ENCODE results near the gene TENM4.

TENM4 gene

DNA sequence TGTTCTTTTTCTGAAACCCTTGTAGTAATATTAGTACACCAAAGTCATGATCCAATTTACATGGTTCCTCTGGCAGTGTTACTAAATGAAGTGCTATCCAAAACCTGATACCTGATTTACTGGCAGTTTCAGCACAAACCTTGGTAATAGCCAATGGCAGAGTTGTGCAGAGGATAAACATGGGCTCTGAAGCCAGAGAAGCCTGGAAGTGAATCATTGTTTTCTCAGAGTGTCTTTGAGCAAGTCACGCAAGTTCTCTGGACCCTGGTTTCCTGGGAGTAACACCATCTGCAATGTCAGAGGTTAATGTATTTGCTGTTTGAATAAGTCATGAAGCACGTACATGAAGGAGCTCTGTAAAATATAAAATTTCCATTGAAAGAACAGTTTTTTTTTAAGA lies 643.9 kb downstream of the TENM4 start:
- DNase-seq, result no peak

DNA sequence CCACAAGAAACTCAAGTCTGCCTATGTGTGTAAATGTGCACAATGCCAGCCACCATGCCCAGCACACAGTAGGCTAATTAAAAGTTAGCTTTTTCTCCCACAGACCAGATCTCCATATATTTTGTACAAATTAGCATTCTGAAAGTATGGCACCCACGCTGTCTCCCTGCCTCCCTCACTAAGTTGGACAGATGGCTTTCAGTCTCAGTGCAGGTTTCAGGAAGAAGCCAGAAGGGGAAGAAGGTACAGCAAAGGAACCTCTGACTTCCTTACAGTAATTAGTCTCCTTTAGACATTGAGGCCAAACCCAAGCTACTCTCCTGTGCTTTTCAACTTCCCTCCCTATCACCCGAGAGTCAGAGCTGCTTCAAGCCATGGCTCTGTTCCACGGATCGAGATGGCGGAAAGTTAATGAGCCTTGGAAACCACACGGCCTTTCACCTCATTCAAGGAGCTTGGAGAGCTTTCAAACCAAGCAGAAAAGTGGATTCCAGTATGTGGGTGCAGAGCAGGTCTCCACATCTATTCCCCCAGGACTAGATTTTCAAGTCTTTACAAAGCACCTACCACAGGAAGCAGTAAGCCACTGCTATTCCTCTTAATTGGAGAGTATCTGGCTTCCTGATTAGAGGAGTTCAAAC lies 645.1 kb downstream of the TENM4 start:
- DNase-seq, result no peak

DNA sequence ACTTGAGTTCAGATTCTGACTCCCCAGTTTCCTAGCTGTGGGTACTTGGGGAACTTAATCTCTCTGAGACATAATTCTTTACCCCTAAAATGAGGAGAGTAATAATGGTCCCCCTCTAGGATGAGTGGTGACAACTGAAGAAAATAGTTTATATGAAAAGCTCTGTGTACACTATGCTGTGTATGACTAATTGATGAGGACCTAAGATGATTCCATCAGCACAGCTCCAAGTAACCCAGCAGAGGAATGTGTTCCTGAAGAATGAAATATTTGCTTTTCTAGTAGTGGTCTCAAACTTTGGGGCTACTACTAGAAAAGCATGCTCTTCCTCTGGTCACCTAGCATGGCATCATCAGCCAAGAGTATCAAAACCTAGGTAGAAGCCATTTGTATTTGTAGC lies 648.9 kb downstream of the TENM4 start:
- DNase-seq, result no peak

DNA sequence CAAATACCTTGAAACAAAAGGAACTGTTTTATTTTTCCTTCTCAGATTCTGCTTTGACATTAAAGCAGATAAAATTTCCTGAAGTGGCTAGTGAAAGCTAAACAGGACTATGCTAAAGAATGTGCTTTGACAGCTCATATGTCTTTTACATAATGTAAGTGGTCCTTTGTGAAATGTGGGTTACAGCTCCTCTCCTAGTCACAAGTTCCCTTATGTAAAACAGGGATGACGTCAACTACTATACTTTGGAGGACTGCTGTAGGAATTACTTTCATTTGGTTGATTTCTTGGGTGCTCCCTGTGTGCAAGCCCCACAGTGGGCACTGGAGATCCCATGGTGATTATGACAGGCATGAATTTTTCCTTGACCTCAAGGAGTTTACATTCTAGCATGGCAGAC lies 649.6 kb downstream of the TENM4 start:
- no peak for DNase-seq

DNA sequence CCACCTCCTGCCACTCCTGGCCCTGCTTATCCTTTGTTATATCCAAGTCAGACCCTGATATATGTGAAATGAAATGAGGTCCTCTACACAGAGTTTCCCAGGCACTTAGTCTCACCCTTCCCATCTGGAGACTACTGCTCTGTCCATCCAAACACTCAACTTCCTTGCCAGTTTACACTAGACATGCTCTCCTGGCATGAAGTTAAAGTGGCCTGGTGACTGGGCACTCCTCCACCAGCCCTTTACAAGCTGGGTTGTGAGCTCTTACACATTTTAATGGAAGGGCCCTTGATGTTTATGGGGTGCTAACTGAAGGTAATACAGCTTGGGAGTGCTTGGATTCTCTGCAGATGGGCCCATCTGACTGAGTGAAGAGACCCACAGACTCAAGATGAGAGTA lies 650.0 kb downstream of the TENM4 start:
- DNase-seq, result no peak

DNA sequence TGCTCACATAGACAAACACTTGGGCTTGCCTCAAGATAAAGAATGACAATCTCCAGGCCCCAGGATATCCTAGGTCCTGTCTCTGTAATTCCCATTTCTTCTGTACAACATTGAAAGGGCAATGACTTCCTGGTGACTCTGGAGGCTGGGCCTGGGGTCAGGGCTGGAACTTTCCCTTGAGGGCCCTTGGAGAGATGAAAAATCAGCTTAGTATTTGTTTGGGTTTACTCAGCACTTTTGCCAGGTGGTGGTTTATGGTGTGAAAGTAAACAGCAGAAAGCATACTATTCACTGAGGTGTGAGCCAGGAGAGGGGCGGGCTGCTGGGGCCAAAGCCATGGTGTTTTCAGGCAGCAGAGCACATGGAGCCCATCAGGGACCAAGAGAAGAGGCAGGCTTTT lies 651.5 kb downstream of the TENM4 start:
- DNase-seq, result no peak

DNA sequence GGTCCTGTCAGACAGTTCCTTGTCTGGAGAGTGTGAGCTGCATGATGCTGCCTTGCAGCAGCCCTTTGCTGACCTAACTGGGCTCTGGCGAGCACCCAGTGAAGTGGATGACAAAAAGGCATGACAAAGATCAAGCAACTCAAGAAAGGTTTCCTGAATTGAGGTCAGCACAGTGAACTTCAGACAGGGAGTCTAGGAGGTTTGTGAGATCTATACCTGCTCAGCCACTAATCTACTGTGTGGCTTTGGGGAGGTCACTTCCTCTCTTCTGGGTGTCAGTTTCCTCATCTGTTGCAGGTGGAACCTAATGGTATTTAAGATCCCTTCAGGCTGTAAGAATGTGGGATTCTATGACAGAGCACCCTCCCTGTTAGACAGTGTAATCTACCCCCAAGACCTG lies 652.3 kb downstream of the TENM4 start:
- DNase-seq, result no peak

DNA sequence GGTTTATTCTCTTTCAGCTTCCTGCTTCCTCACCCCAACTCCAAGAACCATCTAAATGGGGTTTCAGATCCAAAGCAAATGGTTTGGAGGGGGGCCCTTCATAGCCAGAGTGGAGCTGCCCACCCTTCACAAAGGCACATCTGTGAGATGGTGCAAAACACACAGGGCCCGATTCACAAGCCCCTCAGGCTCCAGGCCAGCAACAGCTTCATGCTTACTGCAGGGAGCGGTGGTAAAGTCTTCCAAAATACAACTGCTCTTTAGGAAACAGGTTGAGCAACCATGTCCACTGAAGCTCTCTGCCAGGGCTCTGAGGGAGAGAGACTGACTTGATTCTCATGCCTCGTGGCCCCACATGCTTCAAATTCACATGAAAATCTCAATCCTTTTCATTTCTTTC lies 653.1 kb downstream of the TENM4 start:
- DNase-seq, result no peak

DNA sequence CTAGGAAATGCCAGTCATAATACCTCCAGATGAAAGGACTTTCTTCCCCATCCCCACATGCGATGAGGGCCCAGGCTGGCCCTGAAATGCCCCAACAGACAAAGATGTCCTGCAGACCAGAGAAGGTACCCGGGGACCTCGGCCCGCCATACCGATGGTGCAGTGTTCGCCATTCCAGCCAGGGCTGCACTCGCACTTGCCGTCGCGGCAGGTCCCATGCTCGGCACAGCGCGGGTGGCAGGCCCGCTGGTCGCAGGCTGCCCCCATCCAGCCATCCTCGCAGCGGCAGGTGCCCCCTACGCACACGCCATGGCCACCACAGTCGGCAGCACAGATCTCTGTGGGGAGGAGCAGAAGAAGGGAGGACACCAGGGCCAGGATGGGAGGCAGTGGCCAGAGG lies 654.1 kb downstream of the TENM4 start:
- no peak for DNase-seq

DNA sequence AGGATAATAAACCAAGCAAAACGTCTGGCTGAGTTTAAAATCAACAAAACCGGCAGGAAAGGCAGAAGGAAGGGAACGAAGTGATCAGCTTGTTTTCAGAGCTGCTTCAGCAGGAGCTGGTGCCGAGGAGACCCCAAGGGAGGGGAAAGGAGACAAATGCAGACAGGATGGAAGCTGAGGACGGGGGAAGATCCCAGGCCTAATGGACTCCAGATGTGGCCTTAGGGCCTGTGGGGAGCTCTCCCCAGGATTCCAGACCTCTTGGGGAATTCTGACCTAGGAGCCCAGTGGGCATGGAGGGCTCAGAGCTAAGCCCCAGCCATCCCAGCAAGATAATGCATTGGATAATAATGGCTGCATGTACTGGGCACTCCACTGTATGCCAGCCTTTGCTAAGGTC lies 654.7 kb downstream of the TENM4 start:
- no peak for DNase-seq

DNA sequence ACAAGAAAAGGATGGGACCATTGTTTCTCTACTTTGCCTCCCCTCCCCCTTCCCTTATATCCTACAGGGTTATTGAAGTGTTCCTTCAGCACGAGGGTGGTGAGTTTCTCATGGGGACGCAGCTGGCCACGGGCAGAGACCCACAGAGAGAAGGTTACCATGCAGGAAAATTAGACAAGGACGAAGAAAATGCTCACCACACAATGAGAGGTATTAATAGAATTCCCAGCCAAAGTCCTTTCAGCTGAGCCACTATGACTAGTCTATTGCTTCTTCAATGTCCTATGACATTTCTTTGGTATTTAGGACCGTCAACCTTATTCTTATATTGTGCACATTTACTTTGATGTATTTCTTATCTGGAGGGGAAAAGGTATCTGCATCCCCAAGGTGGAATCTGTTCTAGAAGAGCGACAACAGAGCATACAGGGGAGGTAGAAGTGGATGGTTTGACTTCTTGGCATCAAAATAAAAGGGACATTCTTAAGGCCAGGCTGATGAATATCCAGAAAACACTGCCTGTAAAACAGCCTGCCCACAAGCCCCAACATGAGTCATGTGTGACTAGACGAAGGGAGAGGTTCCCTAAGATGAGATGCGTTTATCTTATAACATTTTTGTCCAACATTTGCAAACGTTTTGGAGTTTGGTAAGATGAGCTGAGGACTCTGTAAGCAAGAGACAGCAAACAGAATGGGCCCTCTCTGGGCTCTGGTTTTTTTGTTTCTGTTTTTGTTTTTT lies 656.3 kb downstream of the TENM4 start:
- DNase-seq, result no peak

DNA sequence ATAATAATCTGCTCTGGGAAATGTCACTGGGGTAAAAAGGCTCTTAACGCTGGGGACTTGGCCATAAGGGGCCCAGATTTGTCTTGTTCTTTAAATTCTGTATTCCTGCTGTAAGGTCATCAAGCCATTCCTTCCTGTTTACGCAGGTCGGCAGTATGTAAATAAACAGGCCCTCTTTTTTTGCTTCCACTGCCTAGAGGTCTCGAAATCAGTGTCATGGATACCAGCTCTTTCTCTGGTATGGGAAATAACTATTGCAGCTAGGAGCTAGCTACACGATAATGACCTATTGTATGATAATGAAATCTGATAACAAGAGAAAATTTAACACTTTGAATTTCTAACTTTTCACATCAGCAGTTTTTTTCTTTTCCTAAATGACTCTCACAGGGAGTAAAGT lies 657.0 kb downstream of the TENM4 start:
- DNase-seq, result no peak

DNA sequence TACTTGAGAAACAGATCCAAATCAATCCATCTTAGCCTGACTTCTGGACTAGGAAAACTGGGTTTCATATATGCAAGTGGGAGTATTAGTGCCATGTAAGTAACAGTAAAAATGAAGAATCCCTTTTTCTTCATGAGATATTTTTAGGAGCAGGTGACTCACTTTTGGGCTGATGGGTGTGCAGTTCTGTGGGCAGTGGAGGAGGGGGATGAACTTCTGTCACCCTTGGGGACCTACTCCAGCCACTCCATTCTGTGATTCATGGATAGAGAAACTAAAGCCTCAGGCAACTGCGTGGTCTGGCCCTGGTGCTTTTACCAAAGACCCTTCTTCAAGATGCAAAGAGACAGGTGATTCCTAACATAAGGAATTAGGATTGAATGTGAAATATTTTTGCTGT lies 657.5 kb downstream of the TENM4 start:
- DNase-seq, result no peak

DNA sequence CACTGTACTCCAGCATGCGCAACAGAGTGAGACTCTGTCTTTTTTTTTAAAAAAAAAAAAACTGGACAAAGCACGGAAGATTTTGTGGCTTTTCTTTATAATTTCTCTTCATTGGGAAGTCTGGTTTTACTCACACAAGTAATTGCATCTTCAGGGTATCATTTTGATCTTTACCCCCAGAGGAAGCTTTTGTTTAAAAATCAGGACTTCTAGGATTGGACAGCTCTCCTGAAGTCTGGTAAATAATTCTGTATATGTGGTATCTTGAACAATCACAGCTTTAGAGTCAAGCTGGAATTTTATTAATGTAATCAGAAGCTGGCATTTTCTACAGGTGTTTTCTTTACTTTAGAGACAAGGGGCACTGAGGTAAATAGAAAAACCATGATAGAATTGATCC lies 658.1 kb downstream of the TENM4 start:
- DNase-seq, result no peak

DNA sequence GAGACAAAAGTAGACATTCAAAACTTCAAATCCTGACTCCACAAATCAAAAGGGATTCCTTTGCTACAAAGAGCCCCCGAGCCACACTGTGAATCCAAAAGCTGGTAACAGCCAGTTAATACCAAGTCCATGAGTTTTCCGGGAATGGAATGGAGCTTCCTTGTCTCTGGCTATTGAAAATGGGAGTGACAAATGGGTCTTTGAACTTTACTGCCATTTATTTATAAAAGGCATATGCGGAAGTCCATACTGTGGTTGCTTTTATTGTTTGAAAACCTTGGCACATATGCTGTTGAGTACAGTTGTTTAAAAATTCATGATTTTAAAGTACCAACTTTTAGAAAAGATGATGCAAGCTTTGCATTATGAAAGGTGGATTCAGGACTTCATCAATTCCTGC lies 659.9 kb downstream of the TENM4 start:
- DNase-seq, result no peak

DNA sequence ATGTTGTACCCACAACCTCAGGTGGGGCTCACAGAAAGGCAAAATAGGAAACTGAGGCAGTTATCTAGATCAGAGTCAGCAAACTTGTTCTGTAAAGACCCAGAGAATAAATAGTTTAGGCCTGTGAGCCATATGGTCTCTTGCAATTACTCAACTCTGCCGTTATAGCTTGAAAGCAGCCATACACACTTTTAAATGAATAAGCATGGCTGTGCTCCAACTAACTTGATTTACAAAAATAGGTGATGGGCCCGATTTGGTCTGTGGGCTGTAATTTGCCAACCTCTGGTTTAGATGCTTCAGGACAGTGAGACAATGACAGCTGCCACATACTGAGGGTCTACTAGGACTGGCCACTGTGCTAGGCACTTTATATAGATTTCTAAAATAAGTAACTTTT lies 667.3 kb downstream of the TENM4 start:
- DNase-seq, result no peak

DNA sequence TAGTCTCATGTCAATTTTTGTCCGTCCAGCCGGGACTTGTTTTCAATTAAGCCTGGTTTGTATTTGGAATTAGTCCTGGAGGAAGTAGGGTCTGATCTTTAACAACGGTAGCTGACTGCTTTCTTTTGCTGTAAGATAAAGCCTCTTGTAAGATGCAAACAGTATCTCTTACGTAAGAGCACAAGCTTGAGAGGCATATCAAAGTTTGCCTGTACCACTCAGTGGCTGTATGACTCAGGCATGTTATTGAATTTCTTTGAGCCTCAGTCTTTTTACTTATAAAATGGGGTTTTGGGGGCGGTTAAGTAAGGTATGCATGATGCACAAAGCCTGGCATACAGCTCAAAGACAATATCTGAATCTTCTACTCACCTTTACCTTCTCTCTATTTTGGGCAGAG lies 667.8 kb downstream of the TENM4 start:
- DNase-seq, result no peak

DNA sequence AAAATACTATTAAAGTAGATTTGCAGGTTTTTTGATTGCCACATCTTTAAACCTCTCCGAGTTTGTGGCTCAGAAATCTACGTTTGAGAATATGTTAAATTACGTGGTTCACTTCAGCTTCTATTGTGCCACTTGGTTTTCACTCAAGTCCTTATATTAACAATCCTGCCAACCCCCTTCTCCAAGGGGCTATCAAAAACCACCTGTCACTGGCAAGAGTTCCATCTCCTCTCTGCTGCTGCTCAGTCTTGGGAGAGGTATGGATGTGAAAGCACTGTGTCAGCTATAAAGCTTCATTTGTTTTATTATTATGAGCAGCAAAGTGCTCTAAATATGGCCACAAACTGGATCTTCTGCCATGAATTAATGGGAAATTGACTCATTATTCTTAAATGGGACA lies 668.6 kb downstream of the TENM4 start:
- no peak for DNase-seq

DNA sequence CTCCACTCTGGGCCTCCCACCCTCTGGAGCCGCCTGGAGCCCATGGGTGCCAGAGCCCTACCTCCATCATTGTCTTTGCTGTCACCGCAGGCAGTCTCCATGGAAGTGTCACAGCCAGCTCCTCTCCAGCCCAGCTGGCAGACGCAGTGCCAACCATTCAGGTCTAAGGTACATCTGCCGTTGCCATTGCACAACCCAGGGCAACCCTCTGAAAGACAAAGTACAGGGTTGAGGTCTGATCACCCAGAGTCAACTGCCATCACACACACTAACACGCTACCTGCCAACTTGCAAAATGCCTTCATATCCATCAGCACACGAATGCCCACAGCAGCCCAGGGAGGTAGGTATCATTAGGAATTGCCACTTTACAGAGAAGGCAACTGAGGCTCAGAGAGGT lies 669.9 kb downstream of the TENM4 start:
- DNase-seq, result no peak

DNA sequence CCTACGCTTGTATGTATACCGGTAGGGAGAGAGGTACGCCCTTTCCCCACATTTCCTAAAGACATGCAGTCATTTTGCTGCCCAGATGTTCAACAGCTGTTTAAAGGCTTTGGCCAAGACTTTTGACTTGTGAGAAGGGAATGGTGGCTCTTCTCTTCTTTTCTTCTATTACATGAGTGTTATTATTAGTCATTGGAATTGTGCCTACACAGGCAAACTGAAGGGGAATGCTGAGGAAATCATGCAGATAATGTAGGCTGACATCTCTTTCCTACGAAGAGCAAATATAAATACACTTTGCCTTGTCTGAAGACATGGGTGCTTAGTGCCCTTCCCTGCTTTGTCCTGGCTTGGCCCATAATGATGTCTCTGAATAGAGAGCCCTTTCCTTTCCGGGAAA lies 671.9 kb downstream of the TENM4 start:
- no peak for DNase-seq

DNA sequence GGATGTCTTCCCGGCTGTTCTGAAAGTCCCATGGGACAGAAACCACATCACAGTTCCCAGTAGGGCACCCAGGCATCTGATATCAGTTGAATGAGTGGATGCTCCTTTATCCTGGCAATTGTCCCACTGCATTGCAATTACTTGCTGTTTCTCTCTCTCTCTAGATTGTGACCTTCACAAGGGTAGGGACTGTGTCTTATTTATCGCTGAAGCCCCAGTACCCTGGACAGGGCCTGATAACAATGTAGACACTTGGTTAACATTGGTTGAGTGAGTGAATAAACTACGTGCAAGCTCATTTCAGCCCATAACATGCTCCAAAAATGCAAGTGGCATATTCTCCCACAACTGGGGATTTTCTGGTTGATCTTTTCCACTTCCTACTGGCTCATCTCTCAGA lies 672.5 kb downstream of the TENM4 start:
- no peak for DNase-seq

DNA sequence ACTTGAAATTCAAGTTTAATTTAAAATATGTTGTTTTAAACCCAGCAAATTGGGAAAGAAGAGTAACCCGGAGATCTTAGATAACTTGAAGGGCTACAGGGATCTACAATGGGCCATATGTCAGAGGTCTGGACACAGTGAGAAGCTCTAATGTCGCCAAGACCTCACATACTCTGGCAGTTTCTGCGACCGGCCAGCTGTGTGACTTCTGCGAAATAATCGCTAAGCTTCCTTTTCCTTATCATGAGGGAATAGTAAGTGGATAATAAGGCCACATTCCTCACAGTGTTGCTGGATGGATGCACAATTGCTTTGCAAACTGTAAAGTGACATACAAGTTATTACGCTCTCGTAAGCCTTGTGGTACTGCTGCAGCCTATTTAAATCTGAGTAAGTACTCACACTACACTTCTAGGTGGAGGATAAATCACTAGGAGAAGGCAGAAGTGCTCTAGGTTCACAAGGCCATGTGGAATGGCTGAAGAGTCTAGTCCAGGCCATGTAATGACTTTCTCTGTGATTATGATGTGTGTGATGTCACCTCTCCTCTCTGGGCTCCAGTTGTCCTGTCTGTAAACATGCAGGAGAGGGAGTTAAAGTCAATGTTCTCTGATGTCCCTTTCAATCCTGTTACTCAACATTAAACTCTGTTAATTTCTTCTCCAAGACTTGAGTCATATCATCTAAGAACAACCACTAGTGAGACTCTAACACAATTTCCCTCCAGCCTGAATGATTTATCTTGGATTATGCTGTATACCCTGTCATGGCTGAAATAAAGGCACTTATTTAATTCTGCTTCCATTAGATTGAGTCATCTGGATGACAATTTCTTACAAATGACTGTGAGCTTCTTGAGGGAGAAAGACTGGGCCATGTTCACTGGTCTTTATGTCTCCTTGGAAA lies 673.5 kb downstream of the TENM4 start:
- DNase-seq, result no peak

DNA sequence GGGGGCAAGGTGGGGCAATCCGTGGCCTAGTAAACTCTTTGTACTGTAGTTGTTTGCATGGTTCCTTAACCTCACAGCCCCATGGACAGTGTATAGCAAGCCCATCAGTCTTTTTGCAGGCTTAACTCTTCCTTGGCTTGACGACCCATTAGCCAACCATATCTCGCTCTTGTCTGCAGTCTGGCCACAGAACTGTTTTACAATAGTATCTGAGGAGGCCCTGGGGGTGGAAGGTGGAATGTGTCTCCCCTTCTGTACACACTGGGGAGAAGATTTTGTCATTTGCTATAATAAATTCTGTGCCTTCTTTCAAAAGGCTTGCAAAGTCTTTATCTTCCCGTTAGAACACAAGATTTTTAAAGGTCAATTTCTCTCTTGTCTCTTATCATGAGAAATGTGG lies 675.9 kb downstream of the TENM4 start:
- DNase-seq, result no peak

DNA sequence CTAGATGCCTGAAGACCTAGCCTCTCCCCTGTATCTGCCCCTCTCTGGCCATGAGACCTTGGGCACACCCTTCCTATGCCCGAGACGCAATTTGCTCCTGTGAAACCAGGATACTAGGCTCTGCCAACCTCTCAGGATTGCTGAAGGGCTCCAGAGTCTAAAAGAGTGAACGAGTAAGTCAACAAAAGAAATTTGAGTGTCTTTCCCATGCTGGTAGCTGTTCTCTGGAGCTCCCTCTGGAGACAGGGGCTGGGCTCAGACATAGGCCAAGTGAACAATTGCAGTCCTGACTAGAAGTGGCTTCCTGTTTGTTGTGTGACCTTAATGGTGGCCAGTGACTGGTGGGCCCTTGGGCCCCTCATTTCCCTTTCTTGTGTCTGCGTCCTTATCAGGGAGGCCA lies 677.2 kb downstream of the TENM4 start:
- no peak for DNase-seq

Measured in NCI-H1930 (cell line).